Adrenal gland (tissue), 12 donors: ENCODE data around the gene DMRTC2. TPM values are rescaled to one million over a fixed set of nuclear protein-coding genes. Genes with fewer than 3 reads are reported as not detected.

Source experiments
- DNase-seq, 7 donors: peaks; one replicate each; pipeline ENCODE4 v3.0.0-alpha.2; 2019 to 2020
- H3K27ac ChIP-seq, 5 donors: fragments of 200-600 bp; sonication (generic) in 4 of 5; 1 replicate in 3 of 5; 2 replicates in 2 of 5; pipeline versions ENCODE4 v1.5.1 to v1.8.0; 2016 to 2020; ENCODE audit warnings: mild to moderate bottlenecking in 1 of 5
- H3K27me3 ChIP-seq: fragments of 200-600 bp; 2 replicates; pipeline ENCODE4 v1.8.0; 2021
- H3K36me3 ChIP-seq, 2 donors: fragments of 200-600 bp; replicated peaks in 1 of 2; 1 replicate in 1 of 2; 2 replicates in 1 of 2; pipeline versions ENCODE4 v1.5.1 to v1.8.0; 2018 to 2022
- H3K4me1 ChIP-seq, 2 donors: fragments of 200-600 bp; replicated peaks in 1 of 2; 1 replicate in 1 of 2; 2 replicates in 1 of 2; pipeline versions ENCODE4 v1.5.1 to v1.8.0; 2018 to 2021
- H3K4me3 ChIP-seq, 4 donors: fragments of 200-600 bp; sonication (generic) in 3 of 4; one replicate each; pipeline ENCODE4 v1.5.1; 2016 to 2018
- H3K9me3 ChIP-seq, 3 donors: fragments of 200-600 bp; sonication (generic) in 1 of 3; replicated peaks in 1 of 3; 1 replicate in 2 of 3; 2 replicates in 1 of 3; pipeline versions ENCODE4 v1.5.1 to v1.8.0; 2016 to 2021
- CTCF ChIP-seq, 6 experiments: fragments of 450-650 bp in 4 of 6; fragments of 200-600 bp in 2 of 6; sonication (generic) in 1 of 6; IDR thresholded peaks; 1 replicate in 5 of 6; 2 replicates in 1 of 6; pipeline versions ENCODE4 v1.5.1 to v1.8.0; 2016 to 2021; ENCODE audit warnings: antibody characterized with exemption in 6 of 6, mild to moderate bottlenecking in 2 of 6, moderate library complexity in 1 of 6
- POLR2A ChIP-seq, 2 donors: fragments of 450-650 bp; IDR thresholded peaks; one replicate each; pipeline ENCODE4 v1.6.1; 2017; ENCODE audit warnings: antibody characterized with exemption in 2 of 2, mild to moderate bottlenecking in 2 of 2, moderate library complexity in 1 of 2
- WGBS, 4 donors: extraction: QIAGEN DNeasy Blood & Tissue Kit in 2 of 4; methylation state at CpG; one replicate each; pipeline versions ENCODE4 v1.1.5 to v1.1.7; 2013 to 2017; 5-methylcytosine and 5-hydroxymethylcytosine counted together
- intact Hi-C, 2 donors: fragments of 100-400 bp; cut with DNase I; formaldehyde crosslinking; loops; one replicate each; pipeline versions ENCODE4 v1.14.1 to v1.15.0; 2022 to 2023
- polyA plus RNA-seq, 3 donors: library from polyadenylated mRNA; stranded (reverse); fragments of 200-250 nt in 2 of 3; fragments of 350-450 nt in 1 of 3; fragmentation: Illumina TruSeq in 1 of 3; extraction: RNeasy Lipid Tissue Mini Kit (QIAGEN cat#74804) in 1 of 3; gene quantifications; one replicate each; pipeline ENCODE4 v1.2.3, GENCODE V29; 2013 to 2014
- total RNA-seq, 9 donors: library from RNA; depleted of rRNA in 4 of 9; stranded (reverse); fragments of >200 nt in 4 of 9; fragments of 120-200 nt in 1 of 9; fragmentation: NEBNext Ultra II Directional in 1 of 9; extraction: Animal tissue kit (Norgen Biotek cat#: 25700) in 1 of 9; gene quantifications; one replicate each; pipeline versions ENCODE4 v1.1.0 to v1.2.4, GENCODE V29; 2013 to 2023
- donor health status: healthy with polysubstance abuse.
- donor health status: Bipolar disorder and iron deficiency.
- donor health status: DM: yes; HTN: yes; CAD: no.
- donor health status: DM: no; HTN: no; CAD: no.
- donor health status: DM: no; HTN: no; CAD: no.
- donor health status: DM: yes; HTN: yes; CAD: no.

The DMRTC2 gene
- total and polyA plus RNA-seq, 12 donors: not detected

GRCh38 chr19:41887711-41888382 is 43.0 kb downstream of the DMRTC2 start:
- TF ChIP-seq POLR2A (IDR thresholded peaks at IDR 0.05): no peak
- no peak for TF ChIP-seq CTCF (IDR thresholded peaks at IDR 0.05)
- H3K4me1 ChIP-seq: peaks cover 0 to 13% of the 10 kb centered on the region in 2 donors
- DNase-seq: no peak
- H3K36me3 ChIP-seq: peaks cover 0 to 31% of the 10 kb centered on the region in 2 donors
- H3K9me3 ChIP-seq: no peaks in the 10 kb centered on the region
- intact Hi-C loops: loop anchor here in 1 of 2 donors (10.0 kb wide), 1 partner anchor 47 kb away; no protein-coding TSS in a partner anchor
- no peak overlapping the region for H3K27ac ChIP-seq
- no peak overlapping the region for H3K4me3 ChIP-seq
- 67 to 79% (median 72%) methylated on average over 13 to 17 of the region's 17 CpGs for WGBS, 4 donors
- no peaks in the 10 kb centered on the region for H3K27me3 ChIP-seq

- WGBS, 4 donors: 90 to 95% (median 92%) methylated on average over 11 to 12 of the region's 12 CpGs
- no peak overlapping the region for H3K4me3 ChIP-seq
- TF ChIP-seq CTCF (IDR thresholded peaks at IDR 0.05) (no peak), POLR2A (IDR thresholded peaks at IDR 0.05) (no peak)
- peaks cover 0 to 7% of the 10 kb centered on the region in 2 donors for H3K4me1 ChIP-seq
- peaks cover 0 to 33% of the 10 kb centered on the region in 2 donors for H3K36me3 ChIP-seq
- intact Hi-C loops: loop anchor here in 1 of 2 donors (10.0 kb wide), 1 partner anchor 46 kb away; no protein-coding TSS in a partner anchor
- DNase-seq: no peak
- H3K27me3 ChIP-seq: no peaks in the 10 kb centered on the region
- H3K27ac ChIP-seq: no peak overlapping the region
- H3K9me3 ChIP-seq: no peaks in the 10 kb centered on the region
Observed at GRCh38 chr19:41888926-41889325, 44.1 kb downstream of the DMRTC2 start.

- Histone ChIP-seq H3K4me3 (no peak overlapping the region), H3K4me1 (peaks cover 0 to 3% of the 10 kb centered on the region in 2 donors), H3K27ac (no peak overlapping the region), H3K36me3 (peaks cover 0 to 37% of the 10 kb centered on the region in 2 donors), H3K9me3 (no peaks in the 10 kb centered on the region), H3K27me3 (no peaks in the 10 kb centered on the region)
- DNase-seq: no peak
- WGBS, 4 donors: 90 to 92% (median 91%) methylated on average over 8 of the region's 8 CpGs
- intact Hi-C loops: loop anchor here in 1 of 2 donors (10.0 kb wide), 1 partner anchor 45 kb away; no protein-coding TSS in a partner anchor
- no peak for TF ChIP-seq POLR2A (IDR thresholded peaks at IDR 0.05)
- TF ChIP-seq CTCF (IDR thresholded peaks at IDR 0.05): no peak
Observed at GRCh38 chr19:41889896-41890295, 45.1 kb downstream of the DMRTC2 start.

GRCh38 chr19:41890936-41891335 is 46.1 kb downstream of the DMRTC2 start:
- peaks cover 0 to 47% of the 10 kb centered on the region in 2 donors for H3K36me3 ChIP-seq
- H3K9me3 ChIP-seq: no peaks in the 10 kb centered on the region
- H3K27me3 ChIP-seq: no peaks in the 10 kb centered on the region
- TF ChIP-seq CTCF (IDR thresholded peaks at IDR 0.05) (no peak), POLR2A (IDR thresholded peaks at IDR 0.05) (no peak)
- intact Hi-C loops: no loop called here
- H3K27ac ChIP-seq: no peak overlapping the region
- H3K4me3 ChIP-seq: no peak overlapping the region
- DNase-seq: no peak
- H3K4me1 ChIP-seq: no peaks in the 10 kb centered on the region
- WGBS, 4 donors: 93 to 97% (median 96%) methylated on average over 4 of the region's 4 CpGs
